Measurements from ENCODE around the gene NCOA1. TPM values are rescaled to one million over a fixed set of nuclear protein-coding genes. Genes with fewer than 3 reads are reported as not detected.
A peak's percentile ranks its signal among the peaks of the same experiment; 100 is the strongest.

Gene NCOA1
- total RNA-seq, 3 donors from 2014 or later, result 34.8 to 55.6 (median 43.6) TPM

DNA sequence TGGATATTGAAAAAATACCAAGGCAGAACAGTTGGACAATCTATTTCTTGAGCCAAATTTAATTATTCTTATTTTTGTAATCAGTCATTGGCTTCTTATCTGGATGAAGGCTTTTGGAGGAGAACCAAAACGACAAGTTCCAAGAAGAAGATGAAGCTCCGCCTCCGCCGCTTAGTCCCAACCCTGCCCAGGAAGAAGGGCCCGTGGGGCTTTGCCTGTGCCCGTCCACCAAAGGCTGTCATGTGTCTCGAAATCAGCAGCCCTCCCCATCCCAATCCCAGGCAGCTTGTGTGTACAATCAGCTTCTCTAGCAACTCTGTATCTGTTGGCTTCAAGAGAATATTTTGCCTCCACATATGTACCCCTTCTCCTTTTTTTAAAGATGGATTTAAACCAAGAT, 277.5 kb downstream of the NCOA1 start:
- TF ChIP-seq, protein P1, sequence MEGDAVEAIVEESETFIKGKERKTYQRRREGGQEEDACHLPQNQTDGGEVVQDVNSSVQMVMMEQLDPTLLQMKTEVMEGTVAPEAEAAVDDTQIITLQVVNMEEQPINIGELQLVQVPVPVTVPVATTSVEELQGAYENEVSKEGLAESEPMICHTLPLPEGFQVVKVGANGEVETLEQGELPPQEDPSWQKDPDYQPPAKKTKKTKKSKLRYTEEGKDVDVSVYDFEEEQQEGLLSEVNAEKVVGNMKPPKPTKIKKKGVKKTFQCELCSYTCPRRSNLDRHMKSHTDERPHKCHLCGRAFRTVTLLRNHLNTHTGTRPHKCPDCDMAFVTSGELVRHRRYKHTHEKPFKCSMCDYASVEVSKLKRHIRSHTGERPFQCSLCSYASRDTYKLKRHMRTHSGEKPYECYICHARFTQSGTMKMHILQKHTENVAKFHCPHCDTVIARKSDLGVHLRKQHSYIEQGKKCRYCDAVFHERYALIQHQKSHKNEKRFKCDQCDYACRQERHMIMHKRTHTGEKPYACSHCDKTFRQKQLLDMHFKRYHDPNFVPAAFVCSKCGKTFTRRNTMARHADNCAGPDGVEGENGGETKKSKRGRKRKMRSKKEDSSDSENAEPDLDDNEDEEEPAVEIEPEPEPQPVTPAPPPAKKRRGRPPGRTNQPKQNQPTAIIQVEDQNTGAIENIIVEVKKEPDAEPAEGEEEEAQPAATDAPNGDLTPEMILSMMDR (IDR thresholded peaks at IDR 0.05), result no peak
- Histone ChIP-seq H3K36me3 (ENCODE audit: low read depth) (no peaks in the 10 kb centered on the region), H3K4me3 (no peak overlapping the region), H3K9me3 (no peaks in the 10 kb centered on the region), H3K4me1 (ENCODE audit: low read depth) (no peaks in the 10 kb centered on the region)
- DNase-seq (no peak), ATAC-seq (no peak)
- intact Hi-C loops (cut with DNase I, micrococcal nuclease), result no loop called here

DNA sequence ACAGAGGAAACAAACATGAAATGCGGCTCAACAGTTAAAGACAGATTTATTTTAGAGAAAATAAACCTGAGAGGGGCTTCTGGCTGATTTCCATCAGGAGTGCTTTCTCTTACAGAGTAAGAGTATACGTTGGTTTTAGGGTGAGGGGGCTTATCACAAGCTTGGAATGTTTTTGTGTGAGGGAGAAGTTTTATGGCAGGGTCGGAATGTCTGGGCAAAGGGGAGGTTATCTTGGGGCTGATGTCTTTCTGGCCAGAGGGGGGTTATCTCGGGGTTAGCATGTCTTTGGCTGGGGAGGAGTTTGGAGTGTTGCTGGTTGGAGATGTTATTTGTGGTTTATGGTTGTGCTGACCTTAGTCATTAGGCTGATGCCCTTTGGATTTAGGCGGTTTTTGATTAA, 280.0 kb downstream of the NCOA1 start:
- intact Hi-C loops (cut with DNase I, micrococcal nuclease), result no loop called here
- no peaks in the 10 kb centered on the region for H3K9me3 ChIP-seq
- DNase-seq (no peak), ATAC-seq (no peak)
- no peaks in the 10 kb centered on the region for H3K4me1 ChIP-seq (ENCODE audit: low read depth)
- TF ChIP-seq, protein P1 (IDR thresholded peaks at IDR 0.05), result no peak
- H3K4me3 ChIP-seq, result no peak overlapping the region
- no peaks in the 10 kb centered on the region for H3K36me3 ChIP-seq (ENCODE audit: low read depth)

DNA sequence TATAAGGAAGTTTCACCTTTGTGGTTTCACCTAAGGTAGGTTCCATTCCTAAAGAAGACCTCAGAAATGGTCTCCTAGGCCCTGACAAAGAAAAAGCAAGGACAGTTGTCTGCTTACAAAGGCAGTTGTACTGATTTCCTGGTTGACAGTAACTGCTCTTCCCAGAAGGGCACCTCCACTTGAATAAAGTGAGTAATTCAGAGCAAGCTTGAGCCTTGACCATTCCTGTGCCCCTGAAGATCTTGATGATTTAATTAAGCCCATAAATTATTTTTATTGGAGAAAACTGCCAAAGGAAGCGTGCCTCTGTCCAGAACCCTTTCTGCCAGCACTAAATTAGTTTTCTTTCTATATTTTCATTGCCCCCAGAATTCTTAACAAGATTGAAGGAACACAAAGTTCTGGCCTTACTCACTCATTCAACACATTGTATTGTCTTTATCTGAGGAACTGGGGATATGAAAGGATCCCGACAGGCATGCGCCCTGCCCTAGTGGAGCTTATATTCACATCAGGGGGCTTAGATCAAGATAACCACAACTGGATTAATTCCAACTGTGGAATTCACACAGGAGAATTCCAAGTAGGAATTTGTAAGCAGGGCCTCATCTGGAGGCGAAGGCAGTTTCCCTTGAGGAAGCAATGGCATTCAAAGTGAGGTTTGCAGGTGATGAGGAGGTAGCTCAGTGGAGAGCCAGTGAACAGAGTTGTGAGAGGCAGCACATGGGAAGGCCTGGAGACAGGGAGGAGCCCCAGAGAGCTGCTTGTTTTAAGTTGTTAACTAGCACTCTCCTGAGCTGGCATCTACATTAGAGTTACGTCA, 280.9 kb downstream of the NCOA1 start:
- H3K36me3 ChIP-seq (ENCODE audit: low read depth), result no peaks in the 10 kb centered on the region
- intact Hi-C loops (cut with DNase I, micrococcal nuclease), result no loop called here
- no peak overlapping the region for H3K4me3 ChIP-seq
- DNase-seq, result no peak
- ATAC-seq, result no peak
- TF ChIP-seq, protein P1 (IDR thresholded peaks at IDR 0.05), result no peak
- no peaks in the 10 kb centered on the region for H3K4me1 ChIP-seq (ENCODE audit: low read depth)
- H3K9me3 ChIP-seq, result no peaks in the 10 kb centered on the region

DNA sequence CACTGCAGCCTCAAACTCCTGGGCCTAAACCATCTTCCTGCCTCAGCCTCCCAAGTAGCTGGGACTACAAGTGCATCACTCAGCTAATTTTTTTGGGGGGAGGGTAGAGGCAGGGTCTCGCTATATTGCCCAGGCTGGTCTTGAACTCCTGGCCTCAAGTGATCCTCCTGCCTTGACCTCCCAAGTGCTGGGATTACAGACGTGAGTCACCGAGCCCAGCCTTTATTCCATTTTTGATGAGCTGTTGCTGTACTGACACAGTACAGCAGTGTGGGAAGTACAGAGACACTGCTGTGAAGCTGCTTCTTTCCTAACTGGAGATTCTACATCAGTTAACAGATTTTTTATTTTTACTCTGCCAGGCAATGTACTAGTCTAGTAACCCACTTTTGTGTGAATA, 283.3 kb downstream of the NCOA1 start:
- Histone ChIP-seq H3K4me3 (no peak overlapping the region), H3K9me3 (no peaks in the 10 kb centered on the region), H3K36me3 (ENCODE audit: low read depth) (no peaks in the 10 kb centered on the region), H3K4me1 (ENCODE audit: low read depth) (no peaks in the 10 kb centered on the region)
- intact Hi-C loops (cut with DNase I, micrococcal nuclease), result no loop called here
- DNase-seq (no peak), ATAC-seq (peak; percentile 17)
- TF ChIP-seq, protein P1 (IDR thresholded peaks at IDR 0.05), result no peak

DNA sequence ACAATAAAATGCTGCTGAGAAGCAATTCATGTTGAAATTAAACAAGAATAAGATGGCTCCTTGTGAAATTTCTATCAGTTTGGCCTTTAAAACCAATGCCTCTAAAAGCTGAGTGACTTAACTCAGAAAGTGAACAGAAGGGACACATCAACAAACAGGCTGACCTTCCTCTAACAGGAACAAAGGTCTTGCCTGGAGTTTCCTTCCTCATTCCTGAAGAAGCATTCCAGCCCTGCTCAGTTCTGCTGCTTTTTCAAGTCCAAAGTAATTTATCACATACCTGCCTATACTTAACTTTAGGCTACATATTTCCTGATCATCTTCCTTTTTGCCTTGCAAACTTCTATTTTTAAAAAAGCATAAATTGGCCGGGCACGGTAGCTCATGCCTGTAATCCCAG, 288.1 kb downstream of the NCOA1 start:
- peak; percentile 89 for ATAC-seq
- TF ChIP-seq, protein P1 (IDR thresholded peaks at IDR 0.05), result no peak

More for the DNA sequence above, 288.1 kb downstream of the NCOA1 start:
- Histone ChIP-seq H3K36me3 (ENCODE audit: low read depth) (no peaks in the 10 kb centered on the region), H3K4me3 (no peak overlapping the region), H3K4me1 (ENCODE audit: low read depth) (no peaks in the 10 kb centered on the region), H3K9me3 (no peaks in the 10 kb centered on the region)
- peak in 1 of 3 donors; percentile 36 for DNase-seq
- intact Hi-C loops (cut with DNase I, micrococcal nuclease), result no loop called here
